ENCODE results near the gene CCDC187.

Gene CCDC187

GRCh38 chr9:136340356-136341041 is 36.6 kb upstream of the CCDC187 start:
- no peak for DNase-seq (ENCODE audit: insufficient read length, low spot score)
- TF ChIP-seq POLR2AphosphoS5 (IDR thresholded peaks at IDR 0.05; ENCODE audit: low read depth, low read length) (no peak), SPI1 (IDR thresholded peaks at IDR 0.05; ENCODE audit: low read depth, low read length) (no peak), TAF1 (IDR thresholded peaks at IDR 0.05; ENCODE audit: low read depth, low read length) (no peak), POLR2A (IDR thresholded peaks at IDR 0.05; ENCODE audit: low read depth, low read length) (no peak), POU2F2 (IDR thresholded peaks at IDR 0.05; ENCODE audit: low read depth, low read length) (no peak), PAX5 (IDR thresholded peaks at IDR 0.05; ENCODE audit: insufficient read depth, low read length, severe bottlenecking) (no peak)
- no peak for FAIRE-seq

DNA sequence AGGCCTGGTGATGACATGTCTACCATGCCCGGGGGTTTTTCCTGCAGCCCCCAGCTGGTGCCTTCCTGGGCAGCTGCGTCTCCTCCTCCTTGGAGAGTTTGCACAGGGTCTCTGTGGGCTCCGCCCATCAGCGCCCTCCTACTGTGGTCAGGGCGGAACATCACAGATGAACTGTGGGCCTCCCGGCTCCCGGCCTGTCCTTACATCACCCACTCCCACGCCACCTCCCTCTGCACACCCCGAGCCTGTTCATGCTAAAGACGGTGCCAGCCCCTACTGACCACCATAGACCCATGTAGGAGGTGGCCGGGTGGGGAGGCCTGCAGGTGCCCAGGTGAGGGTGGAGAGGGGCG is 36.0 kb upstream of the CCDC187 start:
- no peak for FAIRE-seq
- TF ChIP-seq POU2F2 (IDR thresholded peaks at IDR 0.05; ENCODE audit: low read depth, low read length) = no peak
- no peak for TF ChIP-seq POLR2AphosphoS5 (IDR thresholded peaks at IDR 0.05; ENCODE audit: low read depth, low read length)
- TF ChIP-seq PAX5 (IDR thresholded peaks at IDR 0.05; ENCODE audit: insufficient read depth, low read length, severe bottlenecking) = no peak
- TF ChIP-seq TAF1 (IDR thresholded peaks at IDR 0.05; ENCODE audit: low read depth, low read length) = no peak
- no peak for TF ChIP-seq POLR2A (IDR thresholded peaks at IDR 0.05; ENCODE audit: low read depth, low read length)
- no peak for TF ChIP-seq SPI1 (IDR thresholded peaks at IDR 0.05; ENCODE audit: low read depth, low read length)
- DNase-seq (ENCODE audit: insufficient read length, low spot score) = no peak

- FAIRE-seq = no peak
- TF ChIP-seq POLR2AphosphoS5 (IDR thresholded peaks at IDR 0.05; ENCODE audit: low read depth, low read length) = no peak
- TF ChIP-seq SPI1 (IDR thresholded peaks at IDR 0.05; ENCODE audit: low read depth, low read length) = no peak
- TF ChIP-seq POLR2A (IDR thresholded peaks at IDR 0.05; ENCODE audit: low read depth, low read length) = no peak
- no peak for TF ChIP-seq POU2F2 (IDR thresholded peaks at IDR 0.05; ENCODE audit: low read depth, low read length)
- no peak for TF ChIP-seq TAF1 (IDR thresholded peaks at IDR 0.05; ENCODE audit: low read depth, low read length)
- no peak for TF ChIP-seq PAX5 (IDR thresholded peaks at IDR 0.05; ENCODE audit: insufficient read depth, low read length, severe bottlenecking)
- DNase-seq (ENCODE audit: insufficient read length, low spot score) = peak; percentile 93
These were observed 35.5 kb upstream of the CCDC187 start for GRCh38 chr9:136339173-136339957.

DNA sequence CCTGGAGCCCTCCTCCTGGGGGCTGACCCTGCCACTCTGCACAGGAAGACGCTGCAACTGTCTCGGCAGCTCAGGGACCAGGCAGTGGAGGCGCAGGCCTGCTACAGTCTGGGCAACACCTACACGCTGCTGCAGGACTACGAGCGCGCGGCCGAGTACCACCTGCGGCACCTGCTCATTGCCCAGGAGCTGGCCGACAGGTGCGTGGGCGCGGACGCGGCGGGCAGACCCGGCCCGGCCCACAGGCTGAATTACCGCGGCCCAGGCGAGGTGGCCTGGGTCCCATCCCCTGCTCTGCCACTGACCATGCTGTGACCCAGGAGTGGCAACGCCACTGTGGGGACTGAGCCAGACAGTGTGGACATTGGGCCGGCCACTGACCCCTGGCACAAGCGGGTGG is 34.6 kb upstream of the CCDC187 start:
- no peak for DNase-seq (ENCODE audit: insufficient read length, low spot score)
- TF ChIP-seq POLR2AphosphoS5 (IDR thresholded peaks at IDR 0.05; ENCODE audit: low read depth, low read length) (no peak), POLR2A (IDR thresholded peaks at IDR 0.05; ENCODE audit: low read depth, low read length) (no peak), PAX5 (IDR thresholded peaks at IDR 0.05; ENCODE audit: insufficient read depth, low read length, severe bottlenecking) (no peak), POU2F2 (IDR thresholded peaks at IDR 0.05; ENCODE audit: low read depth, low read length) (no peak), SPI1 (IDR thresholded peaks at IDR 0.05; ENCODE audit: low read depth, low read length) (no peak), TAF1 (IDR thresholded peaks at IDR 0.05; ENCODE audit: low read depth, low read length) (no peak)
- FAIRE-seq = no peak

DNA sequence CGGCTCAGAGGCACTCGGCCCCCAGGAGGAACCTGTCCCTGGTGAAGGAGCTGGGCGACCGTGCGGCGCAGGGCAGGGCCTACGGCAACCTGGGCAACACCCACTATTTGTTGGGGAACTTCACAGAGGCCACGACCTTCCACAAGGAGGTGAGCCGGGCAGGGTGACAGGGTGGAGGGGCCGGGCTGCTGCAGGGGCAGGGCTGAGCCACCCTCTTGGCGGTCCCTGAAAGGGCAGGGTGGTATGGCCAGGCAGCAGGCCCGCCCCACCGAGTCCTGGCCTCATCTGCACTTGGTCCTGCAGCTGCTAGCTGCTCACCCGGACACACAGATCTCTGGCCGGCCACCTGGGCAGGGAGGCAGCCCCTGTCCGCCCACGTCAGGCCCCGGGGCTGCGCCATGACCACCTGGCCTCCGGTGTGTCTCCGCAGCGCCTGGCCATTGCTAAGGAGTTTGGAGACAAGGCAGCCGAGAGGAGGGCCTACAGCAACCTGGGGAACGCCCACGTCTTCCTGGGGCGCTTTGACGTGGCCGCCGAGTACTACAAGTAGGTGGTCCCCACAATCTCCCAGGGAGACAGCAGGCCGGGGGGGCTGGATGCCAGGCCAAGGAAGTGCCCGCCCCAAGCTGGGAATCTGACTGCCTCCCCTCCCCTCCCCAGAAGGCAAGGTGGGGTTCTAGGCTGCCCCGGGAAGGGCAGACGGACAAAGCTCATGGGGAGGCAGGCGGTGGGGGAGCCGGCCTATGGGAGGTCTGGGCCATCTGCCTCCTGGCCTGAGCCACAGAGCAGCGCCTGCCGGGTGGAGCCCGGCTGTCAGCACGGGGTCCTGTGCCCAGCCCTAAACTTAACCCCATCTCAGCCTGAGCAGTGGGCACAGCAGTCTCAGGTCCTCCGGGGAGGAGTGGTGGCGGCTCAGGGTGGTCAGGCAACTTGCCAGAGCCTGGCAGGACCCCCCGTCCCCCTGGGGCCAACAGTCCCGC is 33.8 kb upstream of the CCDC187 start:
- TF ChIP-seq TAF1 (IDR thresholded peaks at IDR 0.05; ENCODE audit: low read depth, low read length) (no peak), POLR2AphosphoS5 (IDR thresholded peaks at IDR 0.05; ENCODE audit: low read depth, low read length) (no peak), POLR2A (IDR thresholded peaks at IDR 0.05; ENCODE audit: low read depth, low read length) (no peak), POU2F2 (IDR thresholded peaks at IDR 0.05; ENCODE audit: low read depth, low read length) (no peak), SPI1 (IDR thresholded peaks at IDR 0.05; ENCODE audit: low read depth, low read length) (no peak), PAX5 (IDR thresholded peaks at IDR 0.05; ENCODE audit: insufficient read depth, low read length, severe bottlenecking) (no peak)
- DNase-seq (ENCODE audit: insufficient read length, low spot score) (no peak), FAIRE-seq (no peak)

DNA sequence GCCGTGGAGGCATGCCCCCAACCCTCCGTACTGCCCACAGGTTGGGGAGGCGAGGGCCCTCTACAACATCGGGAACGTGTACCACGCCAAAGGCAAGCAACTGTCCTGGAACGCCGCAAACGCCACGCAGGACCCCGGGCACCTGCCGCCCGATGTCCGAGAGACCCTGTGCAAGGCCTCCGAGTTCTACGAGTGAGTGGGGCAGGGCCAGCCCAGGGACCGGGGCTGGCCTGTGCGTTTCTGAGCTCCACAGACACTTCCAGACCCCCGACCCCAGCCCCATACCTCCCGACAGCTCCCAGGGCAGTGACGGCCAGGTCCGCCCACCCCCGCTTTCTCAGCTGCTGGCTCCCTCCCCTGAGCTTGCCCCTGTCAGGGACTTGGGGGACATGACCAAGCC is 33.0 kb upstream of the CCDC187 start:
- no peak for TF ChIP-seq POLR2AphosphoS5 (IDR thresholded peaks at IDR 0.05; ENCODE audit: low read depth, low read length)
- no peak for TF ChIP-seq PAX5 (IDR thresholded peaks at IDR 0.05; ENCODE audit: insufficient read depth, low read length, severe bottlenecking)
- TF ChIP-seq SPI1 (IDR thresholded peaks at IDR 0.05; ENCODE audit: low read depth, low read length) = no peak
- no peak for TF ChIP-seq POLR2A (IDR thresholded peaks at IDR 0.05; ENCODE audit: low read depth, low read length)
- no peak for TF ChIP-seq POU2F2 (IDR thresholded peaks at IDR 0.05; ENCODE audit: low read depth, low read length)
- no peak for TF ChIP-seq TAF1 (IDR thresholded peaks at IDR 0.05; ENCODE audit: low read depth, low read length)
- FAIRE-seq = no peak
- DNase-seq (ENCODE audit: insufficient read length, low spot score) = no peak

GRCh38 chr9:136336156-136336870 is 32.4 kb upstream of the CCDC187 start:
- DNase-seq (ENCODE audit: insufficient read length, low spot score) (no peak), FAIRE-seq (no peak)
- TF ChIP-seq POLR2A (IDR thresholded peaks at IDR 0.05; ENCODE audit: low read depth, low read length) (no peak), TAF1 (IDR thresholded peaks at IDR 0.05; ENCODE audit: low read depth, low read length) (no peak), PAX5 (IDR thresholded peaks at IDR 0.05; ENCODE audit: insufficient read depth, low read length, severe bottlenecking) (no peak), POLR2AphosphoS5 (IDR thresholded peaks at IDR 0.05; ENCODE audit: low read depth, low read length) (no peak), POU2F2 (IDR thresholded peaks at IDR 0.05; ENCODE audit: low read depth, low read length) (no peak), SPI1 (IDR thresholded peaks at IDR 0.05; ENCODE audit: low read depth, low read length) (no peak)

Measured in GM12891 (cell line).